ENCODE data around the gene DPP6. TPM values are rescaled to one million over a fixed set of nuclear protein-coding genes. Genes with fewer than 3 reads are reported as not detected.

Gene DPP6
- total and polyA plus RNA-seq, 2 donors (not counting 1 experiment from before 2014, with no cell fraction given), result not detected

DNA sequence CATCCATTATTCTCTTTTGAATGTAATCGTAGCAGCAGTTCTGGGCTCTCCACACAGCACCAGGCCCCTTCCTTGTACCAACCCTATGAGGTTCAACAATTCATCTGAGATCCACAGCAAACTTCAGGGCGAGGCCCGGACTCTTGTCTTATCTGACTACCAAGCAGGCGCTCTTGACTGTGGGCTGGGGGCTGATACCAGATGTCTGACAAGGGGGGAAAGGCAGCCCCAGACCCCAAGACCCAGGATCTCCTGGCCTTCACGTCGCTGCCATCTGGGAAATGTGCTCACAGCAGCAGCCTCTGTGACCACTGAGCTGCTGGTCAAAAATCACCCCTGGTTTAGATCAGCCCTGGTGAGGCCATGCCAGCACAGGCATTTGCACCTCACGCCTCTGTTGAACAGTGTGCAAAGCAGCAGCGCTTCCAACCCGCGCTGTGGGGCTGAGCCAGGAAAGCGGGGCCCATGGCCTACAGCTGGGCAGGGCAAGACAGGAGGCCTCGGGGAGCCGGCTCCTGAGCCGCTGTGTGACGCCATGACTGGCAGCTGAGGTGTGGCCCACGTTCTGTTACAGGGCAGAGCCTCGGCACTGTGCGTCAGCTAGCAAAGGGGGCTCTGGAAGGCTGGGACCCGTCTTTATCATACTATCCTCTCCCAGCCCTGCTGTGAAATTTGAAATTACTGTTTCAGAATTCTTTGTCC, 806.8 kb downstream of the DPP6 start:
- POLR2A ChIA-PET, result no interaction called here
- no peak overlapping the region for H3K4me3 Mint-ChIP-seq
- no peak overlapping the region for H3K9ac ChIP-seq (ENCODE audit: low read length)

More for the DNA sequence above, 806.8 kb downstream of the DPP6 start:
- no peaks in the 10 kb centered on the region for H3K4me1 Mint-ChIP-seq
- Histone ChIP-seq H3K79me2 (ENCODE audit: control insufficient read depth, insufficient read depth, low read length) (no peaks in the 10 kb centered on the region), H3K4me1 (ENCODE audit: control insufficient read depth in 2 of 2, insufficient read depth in 2 of 2, low read length in 2 of 2) (no peaks in the 10 kb centered on the region), H2AFZ (ENCODE audit: insufficient read depth, low read depth, low read length, poor library complexity, severe bottlenecking) (no peak overlapping the region), H4K20me1 (ENCODE audit: control insufficient read depth, insufficient read depth, low read length, poor library complexity, severe bottlenecking) (no peaks in the 10 kb centered on the region), H3K27me3 (replicated peaks in 1 of 4; ENCODE audit: control extremely low read depth in 1 of 4, control insufficient read depth in 3 of 4, insufficient read depth in 4 of 4, low read length in 3 of 4) (no peaks in the 10 kb centered on the region), H3K27ac (ENCODE audit: low read length in 2 of 2) (no peak overlapping the region), H3K36me3 (replicated peaks in 1 of 2; ENCODE audit: control extremely low read depth in 1 of 2, control insufficient read depth in 1 of 2, extremely low read depth in 1 of 2, insufficient read depth in 2 of 2, low read length in 1 of 2) (no peaks in the 10 kb centered on the region), H3K4me2 (replicated peaks; ENCODE audit: low read depth, low read length, poor library complexity, severe bottlenecking) (no peak overlapping the region), H3K9me3 (ENCODE audit: control extremely low read depth in 1 of 3, control insufficient read depth in 2 of 3, insufficient read depth in 1 of 3, low read length in 2 of 3) (peaks cover 0 to 4% (median 0%) of the 10 kb centered on the region in 3 donors), H3K4me3 (ENCODE audit: control extremely low read depth in 1 of 5, extremely low read depth in 1 of 5, insufficient read depth in 1 of 5, low read depth in 2 of 5, low read length in 4 of 5) (no peak overlapping the region)
- intact Hi-C loops (cut with micrococcal nuclease), result no loop called here
- no peak for TF ChIP-seq EZH2 (IDR thresholded peaks at IDR 0.05; ENCODE audit: borderline replicate concordance, insufficient read depth, low read depth, low read length, poor library complexity, severe bottlenecking)
- TF ChIP-seq, protein P1, sequence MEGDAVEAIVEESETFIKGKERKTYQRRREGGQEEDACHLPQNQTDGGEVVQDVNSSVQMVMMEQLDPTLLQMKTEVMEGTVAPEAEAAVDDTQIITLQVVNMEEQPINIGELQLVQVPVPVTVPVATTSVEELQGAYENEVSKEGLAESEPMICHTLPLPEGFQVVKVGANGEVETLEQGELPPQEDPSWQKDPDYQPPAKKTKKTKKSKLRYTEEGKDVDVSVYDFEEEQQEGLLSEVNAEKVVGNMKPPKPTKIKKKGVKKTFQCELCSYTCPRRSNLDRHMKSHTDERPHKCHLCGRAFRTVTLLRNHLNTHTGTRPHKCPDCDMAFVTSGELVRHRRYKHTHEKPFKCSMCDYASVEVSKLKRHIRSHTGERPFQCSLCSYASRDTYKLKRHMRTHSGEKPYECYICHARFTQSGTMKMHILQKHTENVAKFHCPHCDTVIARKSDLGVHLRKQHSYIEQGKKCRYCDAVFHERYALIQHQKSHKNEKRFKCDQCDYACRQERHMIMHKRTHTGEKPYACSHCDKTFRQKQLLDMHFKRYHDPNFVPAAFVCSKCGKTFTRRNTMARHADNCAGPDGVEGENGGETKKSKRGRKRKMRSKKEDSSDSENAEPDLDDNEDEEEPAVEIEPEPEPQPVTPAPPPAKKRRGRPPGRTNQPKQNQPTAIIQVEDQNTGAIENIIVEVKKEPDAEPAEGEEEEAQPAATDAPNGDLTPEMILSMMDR (IDR thresholded peaks at IDR 0.05), result no peak
- 93% methylated on average over 19 of the region's 19 CpGs for WGBS (ENCODE audit: insufficient coverage)
- no peaks in the 10 kb centered on the region for H3K9me3 Mint-ChIP-seq (ENCODE audit: insufficient read depth)
- CTCF ChIA-PET, result no interaction called here
- DNase-seq (no peak), ATAC-seq (ENCODE audit: low read depth) (no peak)
- H3K27ac Mint-ChIP-seq, result no peak overlapping the region
- H3K27me3 Mint-ChIP-seq, result no peaks in the 10 kb centered on the region

Data from B cell (primary cell).